ENCODE data around the gene GLT8D1. TPM values are rescaled to one million over a fixed set of nuclear protein-coding genes. Genes with fewer than 3 reads are reported as not detected.

GLT8D1 gene
- total and polyA plus RNA-seq, 8 donors: 46.9 to 113 (median 107) TPM

DNA sequence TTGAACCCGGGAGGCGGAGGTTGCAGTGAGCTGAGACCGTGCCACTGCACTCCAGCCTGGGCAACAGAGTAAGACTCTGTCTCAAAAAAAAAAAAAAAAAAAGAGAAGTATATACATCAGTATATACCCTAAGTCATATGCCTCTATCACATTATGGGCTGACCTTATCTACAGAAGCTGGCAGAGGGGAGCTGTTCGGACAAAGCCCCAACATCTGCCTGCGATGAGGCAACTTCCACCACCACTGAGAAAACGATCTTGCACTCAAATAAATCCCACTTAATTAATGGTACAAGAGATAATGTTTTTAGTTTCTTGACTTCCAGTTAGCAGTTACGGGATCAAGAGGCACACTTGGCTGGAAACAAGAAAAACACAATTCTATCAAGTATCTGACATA, 2.2 kb downstream of the GLT8D1 start:
- Histone ChIP-seq H3K36me3 (peaks cover 0 to 23% of the 10 kb centered on the region in 2 donors), H3K9me3 (no peaks in the 10 kb centered on the region), H3K27ac (no peak overlapping the region), H3K4me1 (peaks cover 23 to 39% of the 10 kb centered on the region in 2 donors), H3K4me3 (no peak overlapping the region), H3K27me3 (no peaks in the 10 kb centered on the region)
- intact Hi-C loops (cut with DNase I): no loop called here
- ATAC-seq (no peak), DNase-seq (no peak)
- TF ChIP-seq, protein P1, sequence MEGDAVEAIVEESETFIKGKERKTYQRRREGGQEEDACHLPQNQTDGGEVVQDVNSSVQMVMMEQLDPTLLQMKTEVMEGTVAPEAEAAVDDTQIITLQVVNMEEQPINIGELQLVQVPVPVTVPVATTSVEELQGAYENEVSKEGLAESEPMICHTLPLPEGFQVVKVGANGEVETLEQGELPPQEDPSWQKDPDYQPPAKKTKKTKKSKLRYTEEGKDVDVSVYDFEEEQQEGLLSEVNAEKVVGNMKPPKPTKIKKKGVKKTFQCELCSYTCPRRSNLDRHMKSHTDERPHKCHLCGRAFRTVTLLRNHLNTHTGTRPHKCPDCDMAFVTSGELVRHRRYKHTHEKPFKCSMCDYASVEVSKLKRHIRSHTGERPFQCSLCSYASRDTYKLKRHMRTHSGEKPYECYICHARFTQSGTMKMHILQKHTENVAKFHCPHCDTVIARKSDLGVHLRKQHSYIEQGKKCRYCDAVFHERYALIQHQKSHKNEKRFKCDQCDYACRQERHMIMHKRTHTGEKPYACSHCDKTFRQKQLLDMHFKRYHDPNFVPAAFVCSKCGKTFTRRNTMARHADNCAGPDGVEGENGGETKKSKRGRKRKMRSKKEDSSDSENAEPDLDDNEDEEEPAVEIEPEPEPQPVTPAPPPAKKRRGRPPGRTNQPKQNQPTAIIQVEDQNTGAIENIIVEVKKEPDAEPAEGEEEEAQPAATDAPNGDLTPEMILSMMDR (IDR thresholded peaks at IDR 0.05): no peak

- TF ChIP-seq, protein P1 (IDR thresholded peaks at IDR 0.05): no peak
- intact Hi-C loops (cut with DNase I): no loop called here
- Histone ChIP-seq H3K4me1 (no peaks in the 10 kb centered on the region), H3K36me3 (peaks cover 0 to 73% of the 10 kb centered on the region in 2 donors), H3K27me3 (no peaks in the 10 kb centered on the region), H3K4me3 (no peak overlapping the region), H3K9me3 (no peaks in the 10 kb centered on the region), H3K27ac (no peak overlapping the region)
- no peak for ATAC-seq
- no peak for DNase-seq
Observed at GRCh38 chr3:52697632-52697965, 8.0 kb downstream of the GLT8D1 start.

DNA sequence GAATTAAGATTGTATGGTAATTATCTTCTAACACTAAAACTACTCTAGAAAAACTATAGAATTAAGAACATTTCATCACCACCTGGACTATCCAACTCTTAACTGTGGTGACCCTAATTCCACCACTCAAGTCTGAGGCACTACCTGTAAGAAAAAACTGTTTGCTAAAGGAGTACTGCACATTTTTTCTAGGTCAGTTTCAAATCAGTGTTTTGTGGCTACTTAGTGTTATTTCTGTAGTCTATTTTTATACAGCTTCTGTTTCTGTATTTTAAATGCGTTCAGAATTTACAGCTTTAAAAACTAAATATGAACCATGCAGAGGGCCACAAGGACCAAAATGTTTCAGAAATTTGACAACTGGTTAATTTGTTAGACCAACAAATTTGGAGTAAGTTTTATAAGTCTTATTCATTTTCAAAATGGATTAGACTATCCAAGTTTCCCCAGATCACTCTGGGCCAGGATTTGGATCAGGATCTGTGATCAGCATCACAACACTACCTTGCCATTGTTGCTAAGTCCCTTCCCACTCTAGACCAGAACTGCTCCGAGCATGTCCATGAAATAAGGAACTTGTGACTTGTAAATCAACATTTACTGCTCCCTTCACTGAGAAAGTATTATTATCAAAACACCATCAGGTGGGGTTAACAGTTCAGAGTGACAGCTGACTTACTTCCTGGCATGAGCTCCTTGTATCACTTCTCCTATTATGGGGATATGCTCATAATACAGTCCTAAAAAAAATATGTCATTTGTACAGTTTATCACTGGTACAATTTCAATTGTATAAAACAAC, 8.6 kb downstream of the GLT8D1 start:
- intact Hi-C loops (cut with DNase I): no loop called here
- Histone ChIP-seq H3K27me3 (no peaks in the 10 kb centered on the region), H3K4me1 (no peaks in the 10 kb centered on the region), H3K27ac (no peak overlapping the region), H3K4me3 (no peak overlapping the region), H3K9me3 (no peaks in the 10 kb centered on the region), H3K36me3 (peaks cover 0 to 78% of the 10 kb centered on the region in 2 donors)
- DNase-seq (no peak), ATAC-seq (no peak)
- TF ChIP-seq, protein P1 (IDR thresholded peaks at IDR 0.05): no peak

DNA sequence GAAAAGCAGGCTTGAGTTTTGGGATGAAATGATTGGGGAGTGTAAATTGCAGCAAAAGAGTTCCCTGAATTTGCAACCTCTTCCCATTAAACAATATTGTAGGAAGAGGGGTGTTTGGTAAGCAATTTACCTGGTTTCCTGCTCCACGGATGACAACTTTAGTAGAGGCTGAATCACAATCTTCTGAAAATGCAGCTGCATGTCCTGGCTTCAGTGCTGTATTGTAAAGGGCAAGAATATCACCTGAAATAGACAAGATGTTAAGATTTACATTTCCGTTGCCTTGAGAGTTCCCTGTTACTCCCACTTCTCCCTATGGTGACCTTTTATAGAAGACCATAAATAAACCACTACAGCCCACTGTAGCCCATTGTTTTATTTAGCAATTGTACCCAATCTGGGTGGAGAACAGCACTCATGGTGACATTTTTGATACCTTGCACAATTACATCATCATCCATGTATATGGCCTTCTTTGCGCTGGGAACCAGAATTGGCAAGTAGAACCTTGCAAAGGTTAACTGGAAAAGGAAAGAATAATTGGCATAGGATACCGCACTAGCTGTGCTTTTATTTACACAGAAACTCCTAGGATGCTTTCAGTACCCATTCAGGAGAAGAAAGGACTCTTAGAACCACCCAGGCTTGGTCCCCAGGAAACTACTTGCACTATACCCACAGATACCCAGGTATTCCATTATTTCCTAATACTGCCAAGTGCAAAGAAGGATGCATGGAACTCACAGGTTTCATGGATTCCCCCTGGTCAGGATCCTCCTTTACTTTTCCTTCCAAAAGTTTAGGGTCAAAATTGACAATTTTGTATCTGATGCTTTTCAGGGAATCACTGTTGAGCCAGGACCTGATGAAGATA, 9.6 kb downstream of the GLT8D1 start:
- no peak overlapping the region for H3K4me3 ChIP-seq
- TF ChIP-seq, protein P1 (IDR thresholded peaks at IDR 0.05): no peak
- no peaks in the 10 kb centered on the region for H3K9me3 ChIP-seq
- peaks cover 4 to 88% of the 10 kb centered on the region in 2 donors for H3K36me3 ChIP-seq
- ATAC-seq (no peak), DNase-seq (no peak)
- H3K4me1 ChIP-seq: no peaks in the 10 kb centered on the region
- no peaks in the 10 kb centered on the region for H3K27me3 ChIP-seq
- intact Hi-C loops (cut with DNase I): no loop called here
- H3K27ac ChIP-seq: no peak overlapping the region

GRCh38 chr3:52694528-52695189, 10.9 kb downstream of the GLT8D1 start:
- no peak overlapping the region for H3K27ac ChIP-seq
- H3K4me3 ChIP-seq: no peak overlapping the region
- intact Hi-C loops (cut with DNase I): no loop called here
- no peaks in the 10 kb centered on the region for H3K9me3 ChIP-seq
- H3K27me3 ChIP-seq: no peaks in the 10 kb centered on the region
- peaks cover 6 to 98% of the 10 kb centered on the region in 2 donors for H3K36me3 ChIP-seq
- TF ChIP-seq, protein P1 (IDR thresholded peaks at IDR 0.05): no peak
- H3K4me1 ChIP-seq: no peaks in the 10 kb centered on the region
- DNase-seq (no peak), ATAC-seq (no peak)
